VCaP (cell line): ENCODE results near the gene SLC7A9.

ENCODE experiments used
- H3K27ac ChIP-seq: fragments of 450-650 bp; 2 replicates; pipeline ENCODE4 v1.5.1; 2017
- CTCF ChIP-seq: fragments of 450-650 bp; conservative IDR thresholded peaks from 2 replicates; pipeline ENCODE4 v1.5.1; 2017; ENCODE audit warnings: mild to moderate bottlenecking, moderate library complexity

Gene SLC7A9

GRCh38 chr19:32866564-32867265 is 2.9 kb downstream of the SLC7A9 start:
- TF ChIP-seq CTCF, result no peak
- H3K27ac ChIP-seq, result no peak overlapping the region

DNA sequence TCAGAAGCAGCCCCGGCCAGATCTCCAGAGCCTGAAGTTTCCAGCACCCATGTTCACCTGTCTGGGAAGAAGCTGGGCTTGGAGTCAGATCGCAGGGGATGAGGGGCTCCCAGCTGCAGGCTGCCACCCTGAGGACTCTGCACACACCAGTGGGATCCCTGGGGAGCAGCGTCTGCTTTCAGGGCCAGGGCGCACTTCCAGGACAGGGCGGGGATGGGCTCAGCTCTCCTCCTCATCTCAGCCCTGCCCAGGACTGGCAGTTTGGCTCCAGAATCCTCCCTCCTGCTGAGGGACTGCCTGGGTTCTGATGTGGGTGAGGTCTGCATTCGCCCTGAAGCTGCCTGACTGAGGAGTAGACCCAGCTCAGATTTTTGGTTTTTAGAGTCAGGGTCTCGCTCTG is 3.5 kb downstream of the SLC7A9 start:
- no peak overlapping the region for H3K27ac ChIP-seq
- TF ChIP-seq CTCF, result no peak

DNA sequence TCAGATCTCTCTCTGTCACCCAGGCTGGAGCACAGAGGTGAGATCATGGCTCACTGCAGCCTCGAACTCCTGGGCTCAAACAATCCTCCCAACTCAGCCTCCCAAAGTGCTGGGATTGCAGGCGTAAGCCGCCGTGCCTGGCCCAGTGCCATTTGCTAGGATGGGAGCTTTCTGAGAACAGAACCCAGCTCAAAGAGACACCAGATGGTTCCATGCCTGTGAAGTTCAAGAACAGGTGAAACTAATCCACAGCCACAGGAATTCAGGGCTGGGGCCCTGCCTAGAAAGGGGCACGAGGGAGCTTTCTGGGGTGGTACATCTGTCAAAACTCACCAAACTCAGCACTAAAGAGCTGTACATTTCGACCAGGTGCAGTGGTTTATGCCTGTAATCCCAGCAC is 4.2 kb downstream of the SLC7A9 start:
- no peak overlapping the region for H3K27ac ChIP-seq
- no peak for TF ChIP-seq CTCF

- no peak for TF ChIP-seq CTCF
- H3K27ac ChIP-seq, result no peak overlapping the region
Measured at GRCh38 chr19:32864318-32865007, 5.1 kb downstream of the SLC7A9 start.

DNA sequence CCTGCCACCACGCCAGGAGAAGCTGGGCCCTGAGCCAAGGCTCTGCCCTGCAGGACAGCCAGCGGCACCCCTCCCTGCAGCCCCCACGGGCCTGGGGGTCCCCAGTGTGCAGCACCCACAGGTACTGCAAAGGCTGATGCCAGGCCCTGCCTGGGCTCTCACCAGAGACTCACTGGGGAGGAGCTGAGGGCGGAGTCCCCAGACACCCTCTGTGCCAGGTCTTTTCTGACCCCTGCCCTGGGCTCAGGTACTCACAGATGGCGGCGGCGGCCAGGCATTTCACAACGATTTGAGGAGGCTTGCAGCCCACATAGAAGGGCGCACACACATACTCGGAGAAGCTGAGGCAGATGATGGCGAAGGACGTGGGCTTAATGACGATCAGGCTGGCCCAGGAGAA is 5.7 kb downstream of the SLC7A9 start:
- TF ChIP-seq CTCF, result no peak
- H3K27ac ChIP-seq, result no peak overlapping the region

GRCh38 chr19:32863301-32863700 is 6.3 kb downstream of the SLC7A9 start:
- no peak overlapping the region for H3K27ac ChIP-seq
- TF ChIP-seq CTCF, result no peak

DNA sequence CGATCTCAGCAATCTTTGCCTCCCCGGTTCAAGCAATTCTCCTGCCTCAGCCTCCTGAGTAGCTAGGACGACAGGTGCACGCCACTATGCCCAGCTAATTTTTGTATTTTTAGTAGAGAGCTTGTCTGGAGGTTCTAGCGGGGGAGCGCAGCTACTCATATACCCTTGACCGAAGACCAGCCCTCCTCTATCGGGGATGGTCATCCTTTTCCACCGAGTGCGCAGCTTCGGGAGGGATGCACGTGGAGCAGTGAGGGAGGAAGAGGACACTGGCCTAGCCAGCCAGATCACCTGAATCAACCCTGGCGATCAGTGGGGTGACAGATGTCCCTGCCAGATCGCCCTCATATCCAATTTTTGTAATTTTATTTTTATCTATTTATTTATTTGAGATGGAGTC is 6.8 kb downstream of the SLC7A9 start:
- H3K27ac ChIP-seq, result no peak overlapping the region
- no peak for TF ChIP-seq CTCF
